ENCODE measurements around the gene C6orf132.

C6orf132 gene

GRCh38 chr6:42131531-42131930 is 10.9 kb downstream of the C6orf132 start:
- DNase-seq: no peak

DNA sequence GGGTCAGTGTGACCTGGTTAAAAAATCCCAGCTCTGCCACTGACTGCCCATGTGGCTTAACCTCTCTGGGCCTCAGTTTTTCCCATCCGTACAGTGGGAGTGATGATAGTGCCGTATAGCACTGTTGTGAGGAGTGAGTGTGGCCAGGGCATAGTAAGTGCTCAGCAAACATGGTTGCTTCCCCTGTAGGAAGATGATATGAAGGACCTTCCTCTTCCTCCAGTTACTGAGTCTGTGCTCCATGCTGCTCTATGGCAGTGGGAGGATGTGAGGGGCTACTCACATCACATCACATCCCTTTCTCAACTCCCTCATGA is 13.1 kb downstream of the C6orf132 start:
- no peak for DNase-seq

- no peak for DNase-seq
Observed at GRCh38 chr6:42128460-42129359, 13.7 kb downstream of the C6orf132 start.

GRCh38 chr6:42125663-42126062 is 16.8 kb downstream of the C6orf132 start:
- DNase-seq: no peak

GRCh38 chr6:42125231-42125630 is 17.2 kb downstream of the C6orf132 start:
- DNase-seq: no peak

DNA sequence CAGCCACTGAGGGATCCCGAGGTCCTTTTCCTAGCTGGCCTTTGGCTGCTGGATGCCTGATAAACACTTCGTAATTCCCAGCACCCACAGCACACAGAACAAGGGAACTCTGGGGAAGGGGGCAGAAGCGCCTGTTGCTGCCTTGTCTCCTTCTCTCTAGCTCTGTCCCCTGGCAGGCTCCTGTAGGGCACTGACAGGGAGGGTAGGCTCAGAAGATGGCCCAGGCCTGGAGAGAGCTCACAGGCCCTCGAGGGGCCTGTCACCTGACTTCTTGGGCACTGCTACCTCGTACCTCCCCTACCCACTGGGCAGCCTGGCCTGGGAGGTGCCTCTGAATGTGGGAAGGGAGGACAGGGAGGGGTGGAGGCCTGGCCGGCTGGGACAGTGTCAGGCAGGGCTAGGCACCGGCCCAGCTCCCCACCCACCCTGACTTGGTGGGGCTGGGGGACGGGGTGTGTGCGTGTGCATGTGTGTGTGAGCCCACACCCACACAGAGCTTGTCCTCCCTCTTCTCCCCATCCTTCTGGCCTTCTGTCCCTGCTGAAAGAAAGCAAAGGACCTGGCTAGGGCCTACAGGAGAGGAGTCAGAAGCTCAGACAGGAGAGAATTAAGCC is 18.1 kb downstream of the C6orf132 start:
- no peak for DNase-seq

GRCh38 chr6:42123379-42124103 is 18.9 kb downstream of the C6orf132 start:
- DNase-seq: no peak

- DNase-seq: no peak
Observed at GRCh38 chr6:42120895-42121865, 21.2 kb downstream of the C6orf132 start.

GRCh38 chr6:42118162-42119001 is 24.0 kb downstream of the C6orf132 start:
- no peak for DNase-seq

DNA sequence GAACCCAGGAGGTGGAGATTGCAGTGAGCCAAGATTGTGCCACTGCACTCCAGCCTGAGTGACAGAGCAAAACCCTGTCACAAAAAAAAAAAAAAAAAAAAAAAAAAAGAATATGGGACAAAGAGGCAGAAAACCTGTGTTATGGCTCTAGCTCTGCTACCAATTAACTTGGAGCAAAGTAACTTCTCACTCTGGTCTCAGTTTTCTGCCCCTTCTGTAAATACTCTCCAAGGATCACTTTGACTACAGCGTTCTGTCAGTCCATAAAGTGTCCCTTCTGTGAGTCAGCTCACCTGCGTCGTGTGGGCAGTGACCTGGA is 24.6 kb downstream of the C6orf132 start:
- DNase-seq: no peak

- no peak for DNase-seq
Observed at GRCh38 chr6:42113936-42114636, 28.3 kb downstream of the C6orf132 start.

GRCh38 chr6:42112351-42112750 is 30.1 kb downstream of the C6orf132 start:
- DNase-seq: no peak

DNA sequence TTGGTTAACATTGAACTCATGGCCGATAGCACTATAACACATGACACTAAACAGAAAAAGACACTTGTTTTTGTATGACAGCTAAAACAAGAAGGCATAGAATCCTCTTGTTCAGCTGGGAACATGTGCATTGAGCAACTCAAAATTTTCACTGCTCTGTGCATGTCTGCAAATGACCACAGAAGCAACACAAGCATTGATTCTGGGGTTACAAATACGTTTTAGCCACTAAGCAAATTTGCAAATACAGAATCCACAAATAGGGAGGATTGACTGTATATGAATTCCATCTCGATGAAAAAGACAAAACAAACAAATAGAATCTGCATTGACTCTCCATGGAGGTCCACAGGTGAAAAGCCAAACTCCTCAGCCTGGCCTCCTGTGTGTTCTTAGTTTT is 31.7 kb downstream of the C6orf132 start:
- DNase-seq: no peak

GRCh38 chr6:42108071-42108470 is 34.3 kb downstream of the C6orf132 start:
- no peak for DNase-seq

GRCh38 chr6:42106112-42107023 is 36.1 kb downstream of the C6orf132 start:
- DNase-seq: no peak

DNA sequence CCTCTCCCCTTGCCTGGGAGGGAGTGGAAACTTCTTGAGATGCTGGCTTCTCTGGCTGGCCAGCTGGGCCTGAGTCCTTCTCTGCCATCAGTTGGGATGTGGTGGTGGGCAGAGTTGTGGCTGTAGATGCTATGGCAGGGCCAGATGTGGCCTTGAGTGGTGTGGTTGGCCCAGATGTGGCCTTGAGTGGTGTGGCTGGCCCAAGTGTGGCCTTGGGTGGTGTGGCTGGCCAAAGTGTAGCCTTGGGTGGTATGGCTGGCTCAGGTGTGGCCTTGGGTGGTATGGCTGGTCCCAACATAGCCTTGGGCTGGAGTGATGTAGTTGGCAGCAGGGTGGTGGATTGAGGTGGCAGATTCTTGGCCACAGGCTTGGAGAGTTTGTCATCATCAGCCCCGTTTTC is 36.7 kb downstream of the C6orf132 start:
- no peak for DNase-seq

DNA sequence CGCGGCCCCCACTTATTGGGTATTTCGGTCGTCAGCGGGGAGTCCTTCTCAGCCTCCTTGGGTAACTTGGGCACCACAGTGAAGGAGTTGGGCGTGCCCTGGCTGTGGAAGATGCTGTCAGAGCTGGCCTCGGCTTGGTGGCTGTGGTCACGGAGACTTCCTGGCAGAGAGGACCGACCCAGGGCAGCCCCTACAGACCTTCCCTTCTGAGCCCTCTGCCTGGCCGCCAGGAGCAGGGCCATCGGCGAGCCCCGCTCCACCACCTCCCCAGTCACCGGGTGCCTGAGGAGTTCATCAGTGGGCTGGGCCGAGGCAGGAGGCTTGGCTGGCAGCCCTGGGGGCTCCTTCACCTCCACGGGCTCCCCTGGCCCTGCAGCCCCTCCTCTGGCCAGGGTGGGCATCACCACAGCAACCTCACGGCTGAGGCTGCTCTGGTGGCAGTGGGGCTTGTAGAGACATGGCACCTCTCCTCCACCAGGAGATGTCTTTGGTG is 37.2 kb downstream of the C6orf132 start:
- DNase-seq: no peak

GRCh38 chr6:42104804-42105125 is 37.7 kb downstream of the C6orf132 start:
- no peak for DNase-seq

GRCh38 chr6:42104095-42104803 is 38.2 kb downstream of the C6orf132 start:
- DNase-seq: no peak

GRCh38 chr6:42103753-42104094 is 38.7 kb downstream of the C6orf132 start:
- no peak for DNase-seq
